Spleen (tissue), 7 donors: ENCODE results near the gene IFT88.

Source experiments
- POLR2AphosphoS5 ChIP-seq, 3 donors: sonication (generic); formaldehyde crosslinking; IDR thresholded peaks; one replicate each; pipeline ENCODE4 v1.5.1; 2017; ENCODE audit warnings: antibody characterized with exemption in 3 of 3
- TF ChIP-seq, protein P1 (sequence below), 11 experiments: fragments of 200-600 bp in 7 of 11; fragments of 450-650 bp in 4 of 11; sonication (generic) in 4 of 11; IDR thresholded peaks in 8 of 11; conservative IDR thresholded peaks in 3 of 11; 1 replicate in 7 of 11; 2 replicates in 4 of 11; pipeline versions ENCODE4 v1.4.0 to v1.8.0; 2016 to 2021; ENCODE audit warnings: antibody characterized with exemption in 11 of 11, inconsistent platforms in 4 of 11, mild to moderate bottlenecking in 1 of 11
- donor health status: DM: no; HTN: no; CAD: no; lungs with moderate emphysema.
- donor health status: DM: no; HTN: no; CAD: no.
- donor health status: DM: no; HTN: no; CAD: no.

DNA sequence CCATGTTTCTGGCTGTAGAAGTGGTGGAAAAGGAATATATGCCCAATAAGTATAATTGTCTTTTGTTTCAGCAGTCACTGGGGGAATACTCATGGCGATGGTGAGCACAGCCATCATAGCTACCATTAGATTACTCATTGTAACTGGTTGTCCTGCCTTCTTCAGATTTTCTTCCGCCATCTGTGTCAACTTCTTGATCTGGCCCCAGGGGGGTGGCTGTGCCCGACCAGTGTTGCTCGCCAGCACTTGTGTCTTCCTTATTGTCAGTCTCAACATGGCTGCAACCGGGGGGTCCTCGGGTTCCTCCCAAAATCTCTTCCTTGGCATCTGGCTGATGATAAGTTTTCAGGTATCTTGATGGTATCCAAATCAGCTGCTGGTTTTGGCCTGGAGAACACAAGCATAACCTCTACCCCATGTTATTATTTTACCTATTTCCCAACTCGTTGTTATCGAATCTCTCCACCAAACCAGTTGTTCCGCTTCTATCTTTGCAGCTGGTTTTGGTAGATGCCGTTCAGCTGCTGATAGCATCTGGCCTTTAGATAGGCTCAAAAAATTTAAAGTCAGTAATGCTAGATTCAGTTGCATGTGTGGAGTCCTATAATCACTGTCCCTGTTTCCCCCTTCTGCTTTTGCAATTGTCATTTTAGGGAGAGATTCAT, 113.6 kb downstream of the IFT88 start:
- TF ChIP-seq, protein P1, sequence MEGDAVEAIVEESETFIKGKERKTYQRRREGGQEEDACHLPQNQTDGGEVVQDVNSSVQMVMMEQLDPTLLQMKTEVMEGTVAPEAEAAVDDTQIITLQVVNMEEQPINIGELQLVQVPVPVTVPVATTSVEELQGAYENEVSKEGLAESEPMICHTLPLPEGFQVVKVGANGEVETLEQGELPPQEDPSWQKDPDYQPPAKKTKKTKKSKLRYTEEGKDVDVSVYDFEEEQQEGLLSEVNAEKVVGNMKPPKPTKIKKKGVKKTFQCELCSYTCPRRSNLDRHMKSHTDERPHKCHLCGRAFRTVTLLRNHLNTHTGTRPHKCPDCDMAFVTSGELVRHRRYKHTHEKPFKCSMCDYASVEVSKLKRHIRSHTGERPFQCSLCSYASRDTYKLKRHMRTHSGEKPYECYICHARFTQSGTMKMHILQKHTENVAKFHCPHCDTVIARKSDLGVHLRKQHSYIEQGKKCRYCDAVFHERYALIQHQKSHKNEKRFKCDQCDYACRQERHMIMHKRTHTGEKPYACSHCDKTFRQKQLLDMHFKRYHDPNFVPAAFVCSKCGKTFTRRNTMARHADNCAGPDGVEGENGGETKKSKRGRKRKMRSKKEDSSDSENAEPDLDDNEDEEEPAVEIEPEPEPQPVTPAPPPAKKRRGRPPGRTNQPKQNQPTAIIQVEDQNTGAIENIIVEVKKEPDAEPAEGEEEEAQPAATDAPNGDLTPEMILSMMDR (IDR thresholded peaks at IDR 0.05 in 8 of 11, conservative IDR thresholded peaks at IDR 0.05 in 3 of 11) = no peak
- no peak for TF ChIP-seq POLR2AphosphoS5 (IDR thresholded peaks at IDR 0.05)
